Vagina (tissue), 2 donors: ENCODE measurements around the gene A2M. TPM values are rescaled to one million over a fixed set of nuclear protein-coding genes. Genes with fewer than 3 reads are reported as not detected.
"Not testable (repeated sequence)": the region's sequence is repeated elsewhere in the genome, so short reads cannot be mapped to it uniquely, and the experiment has no call there.

Experiments
- DNase-seq, 2 donors: peaks; one replicate each; pipeline ENCODE4 v3.0.0-alpha.2; 2017; ENCODE audit errors: extremely low spot score in 2 of 2
- H3K27ac ChIP-seq: fragments of 200-600 bp; sonication (generic); one replicate; pipeline ENCODE4 v1.5.1; 2019
- H3K27me3 ChIP-seq: fragments of 200-600 bp; sonication (generic); one replicate; pipeline ENCODE4 v1.5.1; 2019
- H3K36me3 ChIP-seq, 2 donors: fragments of 200-600 bp; sonication (generic); one replicate each; pipeline ENCODE4 v1.5.1; 2017 to 2019
- H3K4me1 ChIP-seq: fragments of 200-600 bp; sonication (generic); one replicate; pipeline ENCODE4 v1.5.1; 2019
- H3K4me3 ChIP-seq, 2 donors: fragments of 200-600 bp; sonication (generic); 1 replicate in 1 of 2; 2 replicates in 1 of 2; pipeline ENCODE4 v1.5.1; 2016 to 2019
- H3K9me3 ChIP-seq: fragments of 200-600 bp; sonication (generic); one replicate; pipeline ENCODE4 v1.5.1; 2019
- CTCF ChIP-seq, 3 experiments: fragments of 450-650 bp in 2 of 3; fragments of 200-600 bp in 1 of 3; sonication (generic) in 1 of 3; IDR thresholded peaks; one replicate each; pipeline ENCODE4 v1.5.1; 2017 to 2019; ENCODE audit warnings: antibody characterized with exemption in 3 of 3, mild to moderate bottlenecking in 2 of 3, moderate library complexity in 2 of 3
- POLR2A ChIP-seq, 2 donors: fragments of 450-650 bp; IDR thresholded peaks; one replicate each; pipeline ENCODE4 v1.6.1; 2017; ENCODE audit warnings: antibody characterized with exemption in 2 of 2, mild to moderate bottlenecking in 2 of 2, moderate library complexity in 2 of 2
- POLR2AphosphoS5 ChIP-seq, 2 donors: sonication (generic); formaldehyde crosslinking; IDR thresholded peaks; one replicate each; pipeline ENCODE4 v1.9.0; 2017; ENCODE audit warnings: antibody characterized with exemption in 2 of 2, mild to moderate bottlenecking in 2 of 2, low read depth in 1 of 2; ENCODE audit not compliant: insufficient read depth in 1 of 2
- intact Hi-C: fragments of 100-400 bp; cut with DNase I; formaldehyde crosslinking; loops from one replicate; pipeline ENCODE4 v1.15.1; 2023
- total RNA-seq: library from RNA; depleted of rRNA; stranded (reverse); fragments of >200 nt; gene quantifications from one replicate; pipeline ENCODE4 v1.2.3, GENCODE V29; 2016

A2M gene
- total RNA-seq, 1 donor from 2014 or later, result 274 TPM

- Histone ChIP-seq H3K9me3 (no peaks in the 10 kb centered on the region), H3K27ac (no peak overlapping the region), H3K36me3 (no peaks in the 10 kb centered on the region), H3K27me3 (no peaks in the 10 kb centered on the region), H3K4me3 (no peak overlapping the region), H3K4me1 (no peaks in the 10 kb centered on the region)
- no peak for TF ChIP-seq CTCF (IDR thresholded peaks at IDR 0.05)
- TF ChIP-seq POLR2A (IDR thresholded peaks at IDR 0.05), result no peak
- TF ChIP-seq POLR2AphosphoS5 (IDR thresholded peaks at IDR 0.05; ENCODE audit: insufficient read depth in 1 of 2, low read depth in 1 of 2), result no peak
- DNase-seq, result no peak
- intact Hi-C loops, result no loop called here
These were observed 31.7 kb upstream of the A2M start for GRCh38 chr12:9147461-9147860.

- no peak overlapping the region for H3K4me3 ChIP-seq
- H3K4me1 ChIP-seq, result no peaks in the 10 kb centered on the region
- H3K36me3 ChIP-seq, result no peaks in the 10 kb centered on the region
- no peak for TF ChIP-seq POLR2A (IDR thresholded peaks at IDR 0.05)
- no peak for TF ChIP-seq POLR2AphosphoS5 (IDR thresholded peaks at IDR 0.05; ENCODE audit: insufficient read depth in 1 of 2, low read depth in 1 of 2)
- no peak for TF ChIP-seq CTCF (IDR thresholded peaks at IDR 0.05)
- intact Hi-C loops, result no loop called here
- H3K27ac ChIP-seq, result no peak overlapping the region
- no peaks in the 10 kb centered on the region for H3K27me3 ChIP-seq
- no peaks in the 10 kb centered on the region for H3K9me3 ChIP-seq
- DNase-seq, result no peak
These were observed 29.0 kb upstream of the A2M start for GRCh38 chr12:9144730-9145106.

- no peaks in the 10 kb centered on the region for H3K9me3 ChIP-seq
- no peak overlapping the region for H3K4me3 ChIP-seq
- no peaks in the 10 kb centered on the region for H3K4me1 ChIP-seq
- intact Hi-C loops, result no loop called here
- no peaks in the 10 kb centered on the region for H3K27me3 ChIP-seq
- DNase-seq, result no peak
- H3K27ac ChIP-seq, result no peak overlapping the region
- no peaks in the 10 kb centered on the region for H3K36me3 ChIP-seq
- TF ChIP-seq CTCF (IDR thresholded peaks at IDR 0.05), result no peak
- TF ChIP-seq POLR2A (IDR thresholded peaks at IDR 0.05), result no peak
- TF ChIP-seq POLR2AphosphoS5 (IDR thresholded peaks at IDR 0.05; ENCODE audit: insufficient read depth in 1 of 2, low read depth in 1 of 2), result no peak
These were observed 28.4 kb upstream of the A2M start for GRCh38 chr12:9143929-9144729.

GRCh38 chr12:9143137-9143536 lies 27.4 kb upstream of the A2M start:
- H3K27me3 ChIP-seq, result no peaks in the 10 kb centered on the region
- no peak overlapping the region for H3K4me3 ChIP-seq
- intact Hi-C loops, result no loop called here
- no peaks in the 10 kb centered on the region for H3K9me3 ChIP-seq
- TF ChIP-seq POLR2A (IDR thresholded peaks at IDR 0.05), result no peak
- TF ChIP-seq CTCF (IDR thresholded peaks at IDR 0.05), result no peak
- no peak for TF ChIP-seq POLR2AphosphoS5 (IDR thresholded peaks at IDR 0.05; ENCODE audit: insufficient read depth in 1 of 2, low read depth in 1 of 2)
- DNase-seq, result no peak
- H3K36me3 ChIP-seq, result no peaks in the 10 kb centered on the region
- H3K27ac ChIP-seq, result no peak overlapping the region
- H3K4me1 ChIP-seq, result no peaks in the 10 kb centered on the region

- intact Hi-C loops, H3K4me1 ChIP-seq, H3K9me3 ChIP-seq, H3K27ac ChIP-seq, H3K27me3 ChIP-seq, DNase-seq, H3K36me3 ChIP-seq, H3K4me3 ChIP-seq: not testable (repeated sequence)
These were observed 24.0 kb upstream of the A2M start for GRCh38 chr12:9139588-9140290.
